ENCODE data around the gene NCAPD3. TPM values are rescaled to one million over a fixed set of nuclear protein-coding genes. Genes with fewer than 3 reads are reported as not detected.

NCAPD3 gene
- total and polyA plus RNA-seq, 2 donors (not counting 1 experiment from before 2014, with no cell fraction given), result 12.9 to 32.2 TPM

- no CpG with 5 or more reads among the region's 3 CpGs for WGBS (ENCODE audit: insufficient coverage)
- Mint-ChIP-seq H3K27ac (no peak overlapping the region), H3K27me3 (peaks cover 67% of the 10 kb centered on the region), H3K9me3 (ENCODE audit: insufficient read depth) (no peaks in the 10 kb centered on the region), H3K4me1 (peaks cover 22% of the 10 kb centered on the region), H3K4me3 (no peak overlapping the region)
- TF ChIP-seq EZH2 (IDR thresholded peaks at IDR 0.05; ENCODE audit: borderline replicate concordance, insufficient read depth, low read depth, low read length, poor library complexity, severe bottlenecking) (no peak), CTCF (IDR thresholded peaks at IDR 0.05) (no peak)
- H3K4me3 ChIP-seq (ENCODE audit: control extremely low read depth in 1 of 5, extremely low read depth in 1 of 5, insufficient read depth in 1 of 5, low read depth in 2 of 5, low read length in 4 of 5), result no peak overlapping the region
- POLR2A ChIA-PET, result no interaction called here
- no peak overlapping the region for H3K4me2 ChIP-seq (replicated peaks; ENCODE audit: low read depth, low read length, poor library complexity, severe bottlenecking)
- no peaks in the 10 kb centered on the region for H3K36me3 ChIP-seq (replicated peaks in 1 of 2; ENCODE audit: control extremely low read depth in 1 of 2, control insufficient read depth in 1 of 2, extremely low read depth in 1 of 2, insufficient read depth in 2 of 2, low read length in 1 of 2)
- CTCF ChIA-PET, result interaction anchor here (0.7 to 2.3 kb wide), 3 partner anchors 11 to 1292 kb away, joined by 3 to 10 read pairs (median 3); no protein-coding TSS in a partner anchor
- H3K9me3 ChIP-seq (ENCODE audit: control extremely low read depth in 1 of 3, control insufficient read depth in 2 of 3, insufficient read depth in 1 of 3, low read length in 2 of 3), result peaks cover 0 to 23% (median under 1%) of the 10 kb centered on the region in 3 donors
- no peak for DNase-seq
- no peak overlapping the region for H3K9ac ChIP-seq (ENCODE audit: low read length)
- no peak overlapping the region for H2AFZ ChIP-seq (ENCODE audit: insufficient read depth, low read depth, low read length, poor library complexity, severe bottlenecking)
- H3K4me1 ChIP-seq (ENCODE audit: control insufficient read depth in 2 of 2, insufficient read depth in 2 of 2, low read length in 2 of 2), result peaks cover 21 to 37% of the 10 kb centered on the region in 2 donors
- ATAC-seq (ENCODE audit: low read depth), result no peak
- peaks cover 1 to 61% (median 50%) of the 10 kb centered on the region in 4 experiments for H3K27me3 ChIP-seq (replicated peaks in 1 of 4; ENCODE audit: control extremely low read depth in 1 of 4, control insufficient read depth in 3 of 4, insufficient read depth in 4 of 4, low read length in 3 of 4)
- H3K79me2 ChIP-seq (ENCODE audit: control insufficient read depth, insufficient read depth, low read length), result no peaks in the 10 kb centered on the region
- no peaks in the 10 kb centered on the region for H4K20me1 ChIP-seq (ENCODE audit: control insufficient read depth, insufficient read depth, low read length, poor library complexity, severe bottlenecking)
- intact Hi-C loops (cut with micrococcal nuclease), result no loop called here
- no peak overlapping the region for H3K27ac ChIP-seq (ENCODE audit: low read length in 2 of 2)
Measured at GRCh38 chr11:134273317-134273712, 49.5 kb upstream of the NCAPD3 start.

GRCh38 chr11:134272381-134273316 lies 48.9 kb upstream of the NCAPD3 start:
- WGBS (ENCODE audit: insufficient coverage), result 45% methylated on average over 14 of the region's 18 CpGs
- CTCF ChIA-PET, result interaction anchor here (2.3 kb wide), 1 partner anchor 10 kb away, joined by 10 read pairs; no protein-coding TSS in a partner anchor
- Histone ChIP-seq H3K9ac (ENCODE audit: low read length) (no peak overlapping the region), H3K79me2 (ENCODE audit: control insufficient read depth, insufficient read depth, low read length) (no peaks in the 10 kb centered on the region), H3K4me1 (ENCODE audit: control insufficient read depth in 2 of 2, insufficient read depth in 2 of 2, low read length in 2 of 2) (peaks cover 21 to 35% of the 10 kb centered on the region in 2 donors), H3K36me3 (replicated peaks in 1 of 2; ENCODE audit: control extremely low read depth in 1 of 2, control insufficient read depth in 1 of 2, extremely low read depth in 1 of 2, insufficient read depth in 2 of 2, low read length in 1 of 2) (no peaks in the 10 kb centered on the region), H3K27me3 (replicated peaks in 1 of 4; ENCODE audit: control extremely low read depth in 1 of 4, control insufficient read depth in 3 of 4, insufficient read depth in 4 of 4, low read length in 3 of 4) (peaks cover 1 to 55% (median 46%) of the 10 kb centered on the region in 4 experiments), H3K27ac (ENCODE audit: low read length in 2 of 2) (no peak overlapping the region), H2AFZ (ENCODE audit: insufficient read depth, low read depth, low read length, poor library complexity, severe bottlenecking) (no peak overlapping the region), H3K9me3 (ENCODE audit: control extremely low read depth in 1 of 3, control insufficient read depth in 2 of 3, insufficient read depth in 1 of 3, low read length in 2 of 3) (peaks cover 0 to 17% (median 0%) of the 10 kb centered on the region in 3 donors), H3K4me2 (replicated peaks; ENCODE audit: low read depth, low read length, poor library complexity, severe bottlenecking) (no peak overlapping the region), H4K20me1 (ENCODE audit: control insufficient read depth, insufficient read depth, low read length, poor library complexity, severe bottlenecking) (no peaks in the 10 kb centered on the region), H3K4me3 (ENCODE audit: control extremely low read depth in 1 of 5, extremely low read depth in 1 of 5, insufficient read depth in 1 of 5, low read depth in 2 of 5, low read length in 4 of 5) (no peak overlapping the region)
- no peak overlapping the region for H3K4me3 Mint-ChIP-seq
- DNase-seq (no peak), ATAC-seq (ENCODE audit: low read depth) (no peak)
- intact Hi-C loops (cut with micrococcal nuclease), result no loop called here
- POLR2A ChIA-PET, result no interaction called here
- peaks cover 66% of the 10 kb centered on the region for H3K27me3 Mint-ChIP-seq
- H3K9me3 Mint-ChIP-seq (ENCODE audit: insufficient read depth), result no peaks in the 10 kb centered on the region
- TF ChIP-seq CTCF (IDR thresholded peaks at IDR 0.05) (no peak), EZH2 (IDR thresholded peaks at IDR 0.05; ENCODE audit: borderline replicate concordance, insufficient read depth, low read depth, low read length, poor library complexity, severe bottlenecking) (no peak)
- peaks cover 21% of the 10 kb centered on the region for H3K4me1 Mint-ChIP-seq
- H3K27ac Mint-ChIP-seq, result no peak overlapping the region
